Measurements from ENCODE around the gene PRR5.
"Not testable (repeated sequence)": the region's sequence is repeated elsewhere in the genome, so short reads cannot be mapped to it uniquely, and the experiment has no call there.

Gene PRR5

GRCh38 chr22:44737406-44738346 is 35.7 kb downstream of the PRR5 start:
- no peak for DNase-seq

- DNase-seq = no peak
Observed at GRCh38 chr22:44738347-44738715, 36.3 kb downstream of the PRR5 start.

- no peak for DNase-seq
Observed at GRCh38 chr22:44739024-44739423, 37.0 kb downstream of the PRR5 start.

- DNase-seq = not testable (repeated sequence)
Observed at GRCh38 chr22:44739666-44740065, 37.7 kb downstream of the PRR5 start.

GRCh38 chr22:44740307-44740706 is 38.3 kb downstream of the PRR5 start:
- DNase-seq = no peak

GRCh38 chr22:44741929-44742328 is 39.9 kb downstream of the PRR5 start:
- DNase-seq = no peak

- no peak for DNase-seq
Observed at GRCh38 chr22:44743247-44743646, 41.2 kb downstream of the PRR5 start.

GRCh38 chr22:44743804-44744211 is 41.8 kb downstream of the PRR5 start:
- DNase-seq = no peak

GRCh38 chr22:44745853-44746789 is 44.1 kb downstream of the PRR5 start:
- no peak for DNase-seq

GRCh38 chr22:44747784-44748127 is 45.8 kb downstream of the PRR5 start:
- not testable (repeated sequence) for DNase-seq

- DNase-seq = no peak
Observed at GRCh38 chr22:44748524-44748923, 46.5 kb downstream of the PRR5 start.

GRCh38 chr22:44750481-44750880 is 48.5 kb downstream of the PRR5 start:
- no peak for DNase-seq

- DNase-seq = peak; percentile 38
Observed at GRCh38 chr22:44752285-44753188, 50.5 kb downstream of the PRR5 start, which contains the start of gene ARHGAP8. ARHGAP8 (plus strand) TSS chr22:44752575; CDS start chr22:44786528, 33,953 bp downstream.

GRCh38 chr22:44753189-44754042 is 51.4 kb downstream of the PRR5 start:
- DNase-seq = no peak

GRCh38 chr22:44754998-44755397 is 53.0 kb downstream of the PRR5 start:
- no peak for DNase-seq

- DNase-seq = no peak
Observed at GRCh38 chr22:44755417-44755816, 53.4 kb downstream of the PRR5 start.

GRCh38 chr22:44755956-44756361 is 54.0 kb downstream of the PRR5 start:
- DNase-seq = no peak

GRCh38 chr22:44758344-44758973 is 56.5 kb downstream of the PRR5 start:
- DNase-seq = no peak

GRCh38 chr22:44759001-44759400 is 57.0 kb downstream of the PRR5 start:
- no peak for DNase-seq

- no peak for DNase-seq
Observed at GRCh38 chr22:44759430-44760310, 57.7 kb downstream of the PRR5 start.
